Fibroblast of lung (primary cell): ENCODE results near the gene FAM53B.

Experiments used
- EZH2 ChIP-seq: IDR thresholded peaks from 2 replicates; pipeline ENCODE4 v1.5.1; 2012; ENCODE audit warnings: low read length, control low read depth, mild to moderate bottlenecking; ENCODE audit errors: missing control alignments
- TF ChIP-seq, protein P1 (sequence below), 2 donors: IDR thresholded peaks in 1 of 2; conservative IDR thresholded peaks in 1 of 2; 1 replicate in 1 of 2; 2 replicates in 1 of 2; pipeline ENCODE4 v1.5.1; 2011 to 2012; ENCODE audit warnings: low read length in 2 of 2, control low read depth in 1 of 2, inconsistent platforms in 1 of 2, low read depth in 1 of 2, mild to moderate bottlenecking in 1 of 2

DNA sequence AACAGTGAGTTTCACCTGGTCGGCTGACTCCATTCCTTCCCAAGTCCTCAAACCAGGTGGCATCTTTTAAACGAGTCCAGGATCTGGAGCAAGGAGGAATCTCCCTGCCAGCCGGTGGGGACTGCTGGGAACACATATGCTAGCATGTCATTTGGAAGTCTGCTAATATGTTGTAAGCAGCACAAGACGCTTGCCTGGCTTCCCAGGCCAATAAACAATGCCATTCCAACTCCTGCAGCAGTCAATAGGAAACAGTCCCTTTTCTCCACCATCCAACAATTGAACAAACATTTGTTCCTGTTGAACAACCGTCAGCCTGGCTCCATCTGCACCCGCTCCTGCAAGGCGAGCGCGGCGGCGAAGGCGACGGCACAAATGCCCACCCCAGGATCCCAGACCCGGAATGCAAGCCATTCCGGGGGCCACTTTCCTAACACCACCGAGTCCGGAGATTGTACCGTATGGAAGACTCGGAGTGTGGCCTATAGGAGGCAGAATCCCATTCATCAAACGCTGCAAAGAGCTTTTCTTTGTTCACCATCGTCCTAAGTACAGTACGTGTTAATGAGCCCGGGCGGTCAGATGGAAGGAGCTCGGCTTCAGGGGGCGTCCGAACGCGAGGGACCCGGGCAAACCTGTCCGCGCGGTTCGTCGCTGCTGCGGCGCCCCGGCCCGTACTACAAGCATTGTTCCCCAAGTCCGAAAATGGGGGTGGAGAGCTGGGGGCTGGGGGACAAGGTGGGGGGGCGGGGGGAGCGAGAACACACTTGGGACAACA, 1.6 kb downstream of the FAM53B start:
- TF ChIP-seq, protein P1, sequence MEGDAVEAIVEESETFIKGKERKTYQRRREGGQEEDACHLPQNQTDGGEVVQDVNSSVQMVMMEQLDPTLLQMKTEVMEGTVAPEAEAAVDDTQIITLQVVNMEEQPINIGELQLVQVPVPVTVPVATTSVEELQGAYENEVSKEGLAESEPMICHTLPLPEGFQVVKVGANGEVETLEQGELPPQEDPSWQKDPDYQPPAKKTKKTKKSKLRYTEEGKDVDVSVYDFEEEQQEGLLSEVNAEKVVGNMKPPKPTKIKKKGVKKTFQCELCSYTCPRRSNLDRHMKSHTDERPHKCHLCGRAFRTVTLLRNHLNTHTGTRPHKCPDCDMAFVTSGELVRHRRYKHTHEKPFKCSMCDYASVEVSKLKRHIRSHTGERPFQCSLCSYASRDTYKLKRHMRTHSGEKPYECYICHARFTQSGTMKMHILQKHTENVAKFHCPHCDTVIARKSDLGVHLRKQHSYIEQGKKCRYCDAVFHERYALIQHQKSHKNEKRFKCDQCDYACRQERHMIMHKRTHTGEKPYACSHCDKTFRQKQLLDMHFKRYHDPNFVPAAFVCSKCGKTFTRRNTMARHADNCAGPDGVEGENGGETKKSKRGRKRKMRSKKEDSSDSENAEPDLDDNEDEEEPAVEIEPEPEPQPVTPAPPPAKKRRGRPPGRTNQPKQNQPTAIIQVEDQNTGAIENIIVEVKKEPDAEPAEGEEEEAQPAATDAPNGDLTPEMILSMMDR (conservative IDR thresholded peaks at IDR 0.05 in 1 of 2, IDR thresholded peaks at IDR 0.05 in 1 of 2; ENCODE audit: low read depth in 1 of 2, low read length in 2 of 2): peak in 1 of 2 donors; percentile 33
- no peak for TF ChIP-seq EZH2
